Brain microvascular endothelial cell (primary cell): Measurements from ENCODE around the gene UBE2E2.
A peak's percentile ranks its signal among the peaks of the same experiment; 100 is the strongest.

Experiments
- DNase-seq: peaks from one replicate; pipeline ENCODE4 v3.0.0-alpha.2; 2020
- H3K27ac ChIP-seq: fragments of 250-450 bp; sonication (Bioruptor Pico); 2 replicates; pipeline ENCODE4 v1.5.1; 2020; ENCODE audit warnings: mild to moderate bottlenecking, moderate library complexity
- H3K27me3 ChIP-seq: fragments of 250-450 bp; sonication (Bioruptor Pico); replicated peaks from 2 replicates; pipeline ENCODE4 v1.5.1; 2020; ENCODE audit warnings: mild to moderate bottlenecking
- H3K36me3 ChIP-seq: fragments of 250-450 bp; sonication (Bioruptor Pico); replicated peaks from 2 replicates; pipeline ENCODE4 v1.5.1; 2020; ENCODE audit warnings: mild to moderate bottlenecking
- H3K4me3 ChIP-seq: 2 replicates; pipeline ENCODE4 v1.5.1; 2011; ENCODE audit warnings: low read depth, mild to moderate bottlenecking, control low read depth, low read length, moderate library complexity
- in situ Hi-C: cut with HindIII; loops from 2 replicates; pipeline ENCODE4 v1.10.0; 2017; ENCODE audit warnings: low sequenced_read_pairs, low pct_ligation_motif_present
- TF ChIP-seq, protein P1 (sequence below): IDR thresholded peaks from 2 replicates; pipeline ENCODE4 v1.5.1; 2011; ENCODE audit warnings: low read depth, mild to moderate bottlenecking, moderate library complexity, low read length, control low read depth, inconsistent platforms; ENCODE audit errors: missing control alignments

UBE2E2 gene

GRCh38 chr3:23276913-23277658 lies 74.0 kb downstream of the UBE2E2 start:
- TF ChIP-seq, protein P1, sequence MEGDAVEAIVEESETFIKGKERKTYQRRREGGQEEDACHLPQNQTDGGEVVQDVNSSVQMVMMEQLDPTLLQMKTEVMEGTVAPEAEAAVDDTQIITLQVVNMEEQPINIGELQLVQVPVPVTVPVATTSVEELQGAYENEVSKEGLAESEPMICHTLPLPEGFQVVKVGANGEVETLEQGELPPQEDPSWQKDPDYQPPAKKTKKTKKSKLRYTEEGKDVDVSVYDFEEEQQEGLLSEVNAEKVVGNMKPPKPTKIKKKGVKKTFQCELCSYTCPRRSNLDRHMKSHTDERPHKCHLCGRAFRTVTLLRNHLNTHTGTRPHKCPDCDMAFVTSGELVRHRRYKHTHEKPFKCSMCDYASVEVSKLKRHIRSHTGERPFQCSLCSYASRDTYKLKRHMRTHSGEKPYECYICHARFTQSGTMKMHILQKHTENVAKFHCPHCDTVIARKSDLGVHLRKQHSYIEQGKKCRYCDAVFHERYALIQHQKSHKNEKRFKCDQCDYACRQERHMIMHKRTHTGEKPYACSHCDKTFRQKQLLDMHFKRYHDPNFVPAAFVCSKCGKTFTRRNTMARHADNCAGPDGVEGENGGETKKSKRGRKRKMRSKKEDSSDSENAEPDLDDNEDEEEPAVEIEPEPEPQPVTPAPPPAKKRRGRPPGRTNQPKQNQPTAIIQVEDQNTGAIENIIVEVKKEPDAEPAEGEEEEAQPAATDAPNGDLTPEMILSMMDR, result no peak
- in situ Hi-C loops, result no loop called here
- DNase-seq, result no peak
- H3K27ac ChIP-seq, result no peak overlapping the region
- no peaks in the 10 kb centered on the region for H3K36me3 ChIP-seq
- no peaks in the 10 kb centered on the region for H3K27me3 ChIP-seq
- H3K4me3 ChIP-seq, result no peak overlapping the region

- no peak overlapping the region for H3K4me3 ChIP-seq
- TF ChIP-seq, protein P1, result no peak
- no peak for DNase-seq
- in situ Hi-C loops, result no loop called here
- no peaks in the 10 kb centered on the region for H3K27me3 ChIP-seq
- H3K27ac ChIP-seq, result no peak overlapping the region
- no peaks in the 10 kb centered on the region for H3K36me3 ChIP-seq
These were observed 74.6 kb downstream of the UBE2E2 start for GRCh38 chr3:23277688-23278087.

- Histone ChIP-seq H3K27me3 (no peaks in the 10 kb centered on the region), H3K4me3 (no peak overlapping the region), H3K27ac (no peak overlapping the region), H3K36me3 (no peaks in the 10 kb centered on the region)
- in situ Hi-C loops, result no loop called here
- no peak for DNase-seq
- TF ChIP-seq, protein P1, result no peak
These were observed 80.5 kb downstream of the UBE2E2 start for GRCh38 chr3:23283625-23284024.

DNA sequence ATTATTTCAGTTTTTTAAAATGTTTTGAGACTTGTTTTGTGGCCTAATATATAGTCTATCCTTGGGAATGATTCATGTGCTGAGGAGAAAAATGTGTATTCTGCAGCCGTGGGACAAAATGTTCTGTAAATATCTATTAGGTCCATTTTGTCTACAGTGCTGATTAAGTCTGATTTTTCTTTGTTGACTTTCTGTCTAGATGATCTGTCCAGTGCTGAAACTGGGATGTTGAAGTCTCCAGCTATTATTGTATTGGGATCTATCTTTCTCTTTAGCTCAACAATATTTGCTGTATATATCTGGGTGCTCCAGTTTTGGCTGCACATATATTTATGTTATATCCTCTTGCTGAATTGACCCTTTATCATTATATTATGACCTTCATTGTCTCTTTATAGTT lies 85.2 kb downstream of the UBE2E2 start:
- H3K4me3 ChIP-seq, result no peak overlapping the region
- DNase-seq, result peak; percentile 19
- no peaks in the 10 kb centered on the region for H3K36me3 ChIP-seq
- TF ChIP-seq, protein P1, result no peak
- in situ Hi-C loops, result no loop called here
- no peak overlapping the region for H3K27ac ChIP-seq
- no peaks in the 10 kb centered on the region for H3K27me3 ChIP-seq

- H3K4me3 ChIP-seq, result no peak overlapping the region
- H3K27ac ChIP-seq, result no peak overlapping the region
- in situ Hi-C loops, result no loop called here
- DNase-seq, result no peak
- TF ChIP-seq, protein P1, result no peak
- no peaks in the 10 kb centered on the region for H3K27me3 ChIP-seq
- H3K36me3 ChIP-seq, result no peaks in the 10 kb centered on the region
These were observed 85.6 kb downstream of the UBE2E2 start for GRCh38 chr3:23288715-23289114.

DNA sequence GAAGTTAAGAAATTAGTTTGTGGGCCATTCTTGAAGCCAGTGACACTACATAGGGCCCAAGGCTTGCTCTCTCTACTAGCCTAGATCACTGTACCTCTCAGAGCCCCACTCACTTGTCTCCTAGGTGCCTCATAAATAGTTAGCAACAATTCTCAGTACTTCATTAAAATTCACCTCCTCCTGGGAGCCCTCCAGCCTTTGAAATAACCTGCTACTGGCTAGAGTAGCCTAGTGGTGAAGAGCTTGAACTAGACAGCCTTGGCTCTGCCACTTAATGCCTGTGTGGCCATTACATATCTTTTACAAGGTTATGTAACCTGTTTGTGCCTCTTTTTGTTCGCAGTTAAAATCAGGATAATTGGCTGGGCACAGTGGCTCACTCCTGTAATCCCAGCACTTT lies 89.3 kb downstream of the UBE2E2 start:
- in situ Hi-C loops, result no loop called here

More for the DNA sequence above, 89.3 kb downstream of the UBE2E2 start:
- TF ChIP-seq, protein P1, result no peak
- Histone ChIP-seq H3K4me3 (no peak overlapping the region), H3K27me3 (no peaks in the 10 kb centered on the region), H3K36me3 (no peaks in the 10 kb centered on the region), H3K27ac (no peak overlapping the region)
- no peak for DNase-seq
